Measurements from ENCODE around the gene VTI1A. TPM values are rescaled to one million over a fixed set of nuclear protein-coding genes. Genes with fewer than 3 reads are reported as not detected.
"Not testable (repeated sequence)": the region's sequence is repeated elsewhere in the genome, so short reads cannot be mapped to it uniquely, and the experiment has no call there.

Gene VTI1A
- total RNA-seq, 6 experiments from 2014 or later, result 11.2 to 26.2 (median 12.3) TPM

DNA sequence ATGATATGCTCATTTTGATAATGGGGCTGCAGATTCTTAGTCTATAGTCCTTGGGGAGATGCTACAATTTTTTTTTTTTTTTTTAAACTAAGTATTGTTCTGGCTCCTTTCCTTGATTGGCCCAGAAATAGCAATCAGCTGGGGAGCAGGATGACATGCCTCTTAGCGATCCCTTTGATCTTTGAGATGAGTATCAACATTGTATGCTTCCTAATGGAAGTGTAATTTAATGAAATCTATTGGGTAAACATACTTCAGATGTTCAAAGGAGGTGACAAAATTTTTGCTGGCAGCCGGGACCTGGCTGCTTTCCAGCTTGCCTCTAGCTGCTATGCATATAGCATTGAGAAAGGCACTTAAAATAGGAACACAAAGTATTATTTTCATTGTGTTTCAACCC is 43.5 kb downstream of the VTI1A start:
- intact Hi-C loops (cut with DNase I), result no loop called here
- WGBS (ENCODE audit: insufficient coverage, low coverage, low lambda C conversion rate, missing lambda C conversion rate), result 63% methylated on average over 2 of the region's 2 CpGs

DNA sequence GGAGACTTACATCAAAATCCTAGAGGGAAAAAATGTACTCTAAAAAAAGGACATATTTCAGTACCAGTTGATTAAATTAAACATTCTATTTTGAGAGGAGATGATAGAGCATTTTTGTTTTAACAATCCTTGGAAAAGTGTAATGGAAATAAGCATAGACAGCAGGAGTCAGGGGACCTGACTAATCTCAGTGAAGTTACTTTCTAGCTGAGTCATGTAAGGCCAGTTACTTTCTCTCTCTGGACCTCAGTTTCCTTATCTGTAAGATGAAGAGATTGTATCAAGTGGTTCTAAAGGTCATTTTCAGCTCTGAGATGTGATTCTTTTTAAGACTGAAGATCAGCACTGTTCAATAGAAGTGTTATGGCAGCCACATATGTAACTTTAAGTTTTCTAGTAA is 44.1 kb downstream of the VTI1A start:
- Histone ChIP-seq H3K4me1 (no peaks in the 10 kb centered on the region), H3K4me3 (no peak overlapping the region), H3K36me3 (no peaks in the 10 kb centered on the region), H3K27ac (no peak overlapping the region), H3K27me3 (no peaks in the 10 kb centered on the region), H3K9me3 (no peaks in the 10 kb centered on the region)
- no peak for TF ChIP-seq POLR2A (IDR thresholded peaks at IDR 0.05)
- TF ChIP-seq, protein P1, sequence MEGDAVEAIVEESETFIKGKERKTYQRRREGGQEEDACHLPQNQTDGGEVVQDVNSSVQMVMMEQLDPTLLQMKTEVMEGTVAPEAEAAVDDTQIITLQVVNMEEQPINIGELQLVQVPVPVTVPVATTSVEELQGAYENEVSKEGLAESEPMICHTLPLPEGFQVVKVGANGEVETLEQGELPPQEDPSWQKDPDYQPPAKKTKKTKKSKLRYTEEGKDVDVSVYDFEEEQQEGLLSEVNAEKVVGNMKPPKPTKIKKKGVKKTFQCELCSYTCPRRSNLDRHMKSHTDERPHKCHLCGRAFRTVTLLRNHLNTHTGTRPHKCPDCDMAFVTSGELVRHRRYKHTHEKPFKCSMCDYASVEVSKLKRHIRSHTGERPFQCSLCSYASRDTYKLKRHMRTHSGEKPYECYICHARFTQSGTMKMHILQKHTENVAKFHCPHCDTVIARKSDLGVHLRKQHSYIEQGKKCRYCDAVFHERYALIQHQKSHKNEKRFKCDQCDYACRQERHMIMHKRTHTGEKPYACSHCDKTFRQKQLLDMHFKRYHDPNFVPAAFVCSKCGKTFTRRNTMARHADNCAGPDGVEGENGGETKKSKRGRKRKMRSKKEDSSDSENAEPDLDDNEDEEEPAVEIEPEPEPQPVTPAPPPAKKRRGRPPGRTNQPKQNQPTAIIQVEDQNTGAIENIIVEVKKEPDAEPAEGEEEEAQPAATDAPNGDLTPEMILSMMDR (IDR thresholded peaks at IDR 0.05), result no peak
- DNase-seq, result no peak
- no peak for ATAC-seq
- intact Hi-C loops (cut with DNase I), result no loop called here

More for the DNA sequence above, 43.5 kb downstream of the VTI1A start:
- no peak for DNase-seq
- no peak for ATAC-seq
- no peak overlapping the region for H3K27ac ChIP-seq
- no peaks in the 10 kb centered on the region for H3K36me3 ChIP-seq
- H3K9me3 ChIP-seq, result no peaks in the 10 kb centered on the region
- H3K4me3 ChIP-seq, result no peak overlapping the region
- no peaks in the 10 kb centered on the region for H3K4me1 ChIP-seq
- TF ChIP-seq, protein P1 (IDR thresholded peaks at IDR 0.05), result no peak
- TF ChIP-seq POLR2A (IDR thresholded peaks at IDR 0.05), result no peak
- no peaks in the 10 kb centered on the region for H3K27me3 ChIP-seq

DNA sequence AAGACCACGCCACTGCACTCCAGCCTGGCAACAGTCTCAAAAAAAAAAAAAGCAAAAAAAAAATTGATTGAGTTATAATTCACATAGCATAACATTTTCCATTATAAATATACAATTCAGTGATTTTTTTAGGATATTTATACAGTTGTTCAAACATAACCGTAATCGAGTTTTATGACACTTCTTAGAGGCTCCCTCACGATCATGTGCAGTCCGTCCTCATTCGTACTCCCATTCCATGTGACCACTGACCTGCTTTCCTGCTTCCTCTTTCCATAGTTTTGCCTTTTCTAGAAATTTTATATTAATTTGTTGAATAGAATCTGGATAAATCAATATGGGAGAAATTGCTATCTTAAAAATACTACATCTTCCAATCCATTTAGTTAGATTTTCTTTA is 45.7 kb downstream of the VTI1A start:
- H3K36me3 ChIP-seq, result no peaks in the 10 kb centered on the region
- no peak overlapping the region for H3K27ac ChIP-seq
- ATAC-seq (no peak), DNase-seq (no peak)
- H3K9me3 ChIP-seq, result no peaks in the 10 kb centered on the region
- H3K4me3 ChIP-seq, result no peak overlapping the region
- no peaks in the 10 kb centered on the region for H3K4me1 ChIP-seq
- no peaks in the 10 kb centered on the region for H3K27me3 ChIP-seq
- TF ChIP-seq, protein P1 (IDR thresholded peaks at IDR 0.05), result no peak
- no peak for TF ChIP-seq POLR2A (IDR thresholded peaks at IDR 0.05)
- 96% methylated on average over 6 of the region's 6 CpGs for WGBS (ENCODE audit: insufficient coverage, low coverage, low lambda C conversion rate, missing lambda C conversion rate)
- intact Hi-C loops (cut with DNase I), result no loop called here

DNA sequence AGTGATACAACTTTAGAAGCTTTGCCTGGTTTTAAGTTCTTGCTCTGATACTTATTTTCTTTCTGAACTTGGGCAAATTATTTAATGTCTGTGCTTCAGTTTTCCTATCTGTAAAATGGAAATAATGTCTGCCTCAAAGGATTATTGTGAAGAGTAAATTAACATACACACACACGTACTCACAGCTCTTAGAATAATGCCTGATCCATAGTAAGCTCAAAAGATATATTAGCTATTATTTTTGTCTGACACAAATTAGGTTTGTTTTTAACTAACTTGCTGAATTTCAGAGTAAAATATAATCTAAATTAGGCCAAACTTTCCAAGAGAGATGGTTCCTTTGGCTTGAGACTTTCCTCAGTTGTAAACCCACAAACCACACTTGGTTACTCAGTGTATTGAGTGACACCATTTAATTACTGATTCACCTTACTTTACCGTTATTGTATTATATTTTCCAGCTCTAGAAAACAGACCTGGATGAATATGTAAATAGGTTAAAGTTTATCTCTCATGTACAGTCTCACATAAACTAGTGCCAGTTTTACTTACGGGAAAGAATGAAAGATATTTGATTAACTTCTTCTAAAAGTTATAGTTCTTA is 50.4 kb downstream of the VTI1A start:
- no peaks in the 10 kb centered on the region for H3K36me3 ChIP-seq
- H3K4me1 ChIP-seq, result no peaks in the 10 kb centered on the region
- DNase-seq, result no peak
- TF ChIP-seq, protein P1 (IDR thresholded peaks at IDR 0.05), result no peak
- TF ChIP-seq POLR2A (IDR thresholded peaks at IDR 0.05), result no peak
- no peaks in the 10 kb centered on the region for H3K27me3 ChIP-seq
- no peak overlapping the region for H3K4me3 ChIP-seq
- 92% methylated on average over 3 of the region's 3 CpGs for WGBS (ENCODE audit: insufficient coverage, low coverage, low lambda C conversion rate, missing lambda C conversion rate)
- intact Hi-C loops (cut with DNase I), result no loop called here
- no peaks in the 10 kb centered on the region for H3K9me3 ChIP-seq
- no peak overlapping the region for H3K27ac ChIP-seq
- no peak for ATAC-seq

DNA sequence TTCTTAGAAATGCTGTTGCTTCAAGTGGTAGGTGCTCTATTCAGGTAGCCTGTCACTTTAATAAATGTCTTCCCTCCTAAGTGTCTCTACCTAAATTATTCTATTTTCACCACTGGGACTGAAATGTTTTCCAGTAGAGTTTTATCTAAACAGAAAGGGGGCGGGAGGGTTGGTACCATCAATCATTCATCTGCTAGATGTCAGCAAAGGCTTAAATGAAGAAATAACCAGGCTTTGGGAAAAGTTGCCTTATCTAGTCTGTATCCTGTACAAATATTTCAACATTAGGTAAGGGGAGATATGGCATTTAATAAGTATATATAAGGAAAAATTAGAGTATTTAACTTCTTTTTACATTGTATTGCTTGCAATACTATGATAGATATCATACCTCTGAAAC is 51.8 kb downstream of the VTI1A start:
- 92% methylated on average over 1 of the region's 1 CpG for WGBS (ENCODE audit: insufficient coverage, low coverage, low lambda C conversion rate, missing lambda C conversion rate)
- H3K4me1 ChIP-seq, result no peaks in the 10 kb centered on the region
- intact Hi-C loops (cut with DNase I), result no loop called here
- H3K36me3 ChIP-seq, result no peaks in the 10 kb centered on the region
- H3K9me3 ChIP-seq, result no peaks in the 10 kb centered on the region
- ATAC-seq (no peak), DNase-seq (no peak)
- no peak overlapping the region for H3K27ac ChIP-seq
- no peak overlapping the region for H3K4me3 ChIP-seq
- no peak for TF ChIP-seq POLR2A (IDR thresholded peaks at IDR 0.05)
- TF ChIP-seq, protein P1 (IDR thresholded peaks at IDR 0.05), result no peak
- H3K27me3 ChIP-seq, result no peaks in the 10 kb centered on the region

DNA sequence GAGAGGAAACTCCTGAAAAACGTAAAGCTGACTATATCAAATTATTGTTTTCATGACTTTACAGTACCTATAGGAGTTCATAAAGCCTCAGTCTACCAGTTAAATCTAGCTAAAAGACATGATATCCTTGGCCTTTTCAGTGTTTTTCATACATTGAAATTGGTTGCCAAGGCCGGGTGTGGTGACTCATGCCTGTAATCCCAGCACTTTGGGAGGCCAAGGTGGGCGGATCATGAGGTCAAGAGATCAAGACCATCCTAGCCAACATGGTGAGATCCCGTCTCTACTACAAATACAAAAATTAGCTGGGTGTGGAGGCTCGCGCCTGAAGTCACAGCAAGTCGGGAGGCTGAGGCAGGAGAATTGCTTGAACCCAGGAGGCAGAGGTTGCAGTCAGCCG is 53.0 kb downstream of the VTI1A start:
- intact Hi-C loops (cut with DNase I); DNase-seq; H3K9me3 ChIP-seq; H3K27me3 ChIP-seq; ATAC-seq; H3K4me3 ChIP-seq; H3K27ac ChIP-seq; H3K4me1 ChIP-seq; H3K36me3 ChIP-seq: not testable (repeated sequence)
- WGBS (ENCODE audit: insufficient coverage, low coverage, low lambda C conversion rate, missing lambda C conversion rate), result 94% methylated on average over 8 of the region's 8 CpGs
